ENCODE results near the gene XPC.

The XPC gene

GRCh38 chr3:14097616-14098391 lies 80.6 kb downstream of the XPC start:
- Histone ChIP-seq H3K4me3 (ENCODE audit: insufficient read depth, low read depth, low read length) (no peak overlapping the region), H3K4me1 (ENCODE audit: control insufficient read depth, insufficient read depth, low read length) (no peaks in the 10 kb centered on the region), H3K9me3 (ENCODE audit: control insufficient read depth, low read length) (peaks cover 3% of the 10 kb centered on the region), H3K27ac (ENCODE audit: insufficient read depth, low read depth, low read length, poor library complexity, severe bottlenecking) (no peak overlapping the region), H3K36me3 (ENCODE audit: control insufficient read depth, insufficient read depth, low read length) (no peaks in the 10 kb centered on the region), H3K27me3 (ENCODE audit: control insufficient read depth, insufficient read depth, low read length, poor library complexity, severe bottlenecking) (no peaks in the 10 kb centered on the region)
- 96% methylated on average over 5 of the region's 5 CpGs for WGBS, 2 experiments

GRCh38 chr3:14096742-14097141 lies 81.7 kb downstream of the XPC start:
- 89 to 95% methylated on average over 3 of the region's 3 CpGs for WGBS, 2 experiments
- no peaks in the 10 kb centered on the region for H3K4me1 ChIP-seq (ENCODE audit: control insufficient read depth, insufficient read depth, low read length)
- H3K9me3 ChIP-seq (ENCODE audit: control insufficient read depth, low read length) = peaks cover 3% of the 10 kb centered on the region
- no peaks in the 10 kb centered on the region for H3K36me3 ChIP-seq (ENCODE audit: control insufficient read depth, insufficient read depth, low read length)
- no peaks in the 10 kb centered on the region for H3K27me3 ChIP-seq (ENCODE audit: control insufficient read depth, insufficient read depth, low read length, poor library complexity, severe bottlenecking)
- H3K27ac ChIP-seq (ENCODE audit: insufficient read depth, low read depth, low read length, poor library complexity, severe bottlenecking) = no peak overlapping the region
- H3K4me3 ChIP-seq (ENCODE audit: insufficient read depth, low read depth, low read length) = no peak overlapping the region
